Ureter (tissue), 1 donor: ENCODE data around the gene PFKM. TPM values are rescaled to one million over a fixed set of nuclear protein-coding genes. Genes with fewer than 3 reads are reported as not detected.

ENCODE experiments used
- DNase-seq: peaks from one replicate; pipeline ENCODE4 v3.0.0-alpha.2; 2020; ENCODE audit warnings: low spot score
- total RNA-seq: library from RNA; stranded (reverse); gene quantifications from one replicate; pipeline ENCODE4 v1.2.4, GENCODE V29; 2023
- donor health status: DM: yes; HTN: yes; CAD: no.

PFKM gene
- 55.1 TPM for total RNA-seq

- peak; percentile 88 for DNase-seq
Observed at GRCh38 chr12:48119078-48119833, at the start of gene PFKM. Gene PFKM, plus strand, starts transcription at chr12:48119364. Its CDS starts 3,411 bp downstream, at chr12:48122775.

GRCh38 chr12:48070033-48070432, 49.1 kb upstream of the PFKM start:
- no peak for DNase-seq

- DNase-seq = no peak
Observed at GRCh38 chr12:48070731-48071130, 48.4 kb upstream of the PFKM start.

GRCh38 chr12:48071808-48072207, 47.4 kb upstream of the PFKM start:
- no peak for DNase-seq

GRCh38 chr12:48072266-48072665, 46.9 kb upstream of the PFKM start:
- DNase-seq = no peak

- no peak for DNase-seq
Observed at GRCh38 chr12:48074266-48074665, 44.9 kb upstream of the PFKM start.

GRCh38 chr12:48075832-48076231, 43.3 kb upstream of the PFKM start:
- DNase-seq = no peak

- no peak for DNase-seq
Observed at GRCh38 chr12:48077111-48077510, 42.1 kb upstream of the PFKM start.

- DNase-seq = no peak
Observed at GRCh38 chr12:48078901-48079300, 40.3 kb upstream of the PFKM start.

- no peak for DNase-seq
Observed at GRCh38 chr12:48080285-48080684, 38.9 kb upstream of the PFKM start.

- DNase-seq = no peak
Observed at GRCh38 chr12:48080821-48081220, 38.3 kb upstream of the PFKM start.

- no peak for DNase-seq
Observed at GRCh38 chr12:48084066-48084465, 35.1 kb upstream of the PFKM start.

GRCh38 chr12:48084841-48085460, 34.2 kb upstream of the PFKM start:
- no peak for DNase-seq

- no peak for DNase-seq
Observed at GRCh38 chr12:48086327-48086726, 32.8 kb upstream of the PFKM start.

- no peak for DNase-seq
Observed at GRCh38 chr12:48092611-48093010, 26.6 kb upstream of the PFKM start.

GRCh38 chr12:48104531-48104930, 14.6 kb upstream of the PFKM start:
- DNase-seq = no peak

- no peak for DNase-seq
Observed at GRCh38 chr12:48105321-48105866, 13.8 kb upstream of the PFKM start.

GRCh38 chr12:48105867-48106680, 13.1 kb upstream of the PFKM start, which contains the start of gene SENP1:
Gene SENP1, minus strand, starts transcription at chr12:48106079. Its CDS starts 4,607 bp downstream, at chr12:48101472.
- peak; percentile 91 for DNase-seq

- DNase-seq = no peak
Observed at GRCh38 chr12:48106681-48107613, 12.2 kb upstream of the PFKM start.

- DNase-seq = no peak
Observed at GRCh38 chr12:48109424-48109823, 9.7 kb upstream of the PFKM start.

- no peak for DNase-seq
Observed at GRCh38 chr12:48110691-48111311, 8.4 kb upstream of the PFKM start.
